ENCODE measurements around the gene EFHD1. TPM values are rescaled to one million over a fixed set of nuclear protein-coding genes. Genes with fewer than 3 reads are reported as not detected.

Gene EFHD1
- total RNA-seq, 1 donor = 3.6 TPM

DNA sequence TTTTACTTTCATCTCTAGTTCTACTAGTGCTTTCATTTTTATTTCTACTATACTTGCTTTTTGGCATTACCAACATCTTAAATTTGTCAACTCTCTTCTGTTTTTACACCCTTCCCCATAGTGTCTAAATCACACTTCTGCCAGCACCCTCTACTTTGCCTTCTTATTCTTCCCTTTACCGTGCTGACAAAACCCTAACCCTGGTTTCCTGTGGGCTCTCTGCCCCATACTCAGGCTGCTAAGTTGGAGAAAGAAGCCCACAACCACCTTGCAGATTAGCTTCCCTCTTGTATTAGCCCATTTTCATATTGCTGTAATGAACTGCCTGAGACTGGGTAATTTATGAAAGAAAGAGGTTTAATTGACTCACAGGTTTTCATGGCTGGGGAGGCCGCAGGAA, 88.5 kb downstream of the EFHD1 start:
- no peaks in the 10 kb centered on the region for H3K9me3 ChIP-seq (ENCODE audit: low read depth, low read length)
- H3K4me3 ChIP-seq (ENCODE audit: insufficient read depth, low read length) = no peak overlapping the region
- H4K20me1 ChIP-seq (ENCODE audit: insufficient read depth, low read length) = peaks cover 27% of the 10 kb centered on the region
- no peak overlapping the region for H3K4me2 ChIP-seq (ENCODE audit: insufficient read depth, low read length)
- H3K36me3 ChIP-seq (ENCODE audit: insufficient read depth, low read length) = peaks cover 21% of the 10 kb centered on the region
- no peak for DNase-seq (ENCODE audit: insufficient read length, low spot score, missing footprints)
- TF ChIP-seq CTCF (IDR thresholded peaks at IDR 0.05; ENCODE audit: extremely low read depth, low read depth, low read length) = no peak
- no peaks in the 10 kb centered on the region for H3K4me1 ChIP-seq (ENCODE audit: insufficient read depth, low read length)
- no peaks in the 10 kb centered on the region for H3K27me3 ChIP-seq (ENCODE audit: insufficient read depth, low read length)
- H2AFZ ChIP-seq (ENCODE audit: low read length) = no peak overlapping the region
- H3K79me2 ChIP-seq (ENCODE audit: insufficient read depth, low read length) = peaks cover 93% of the 10 kb centered on the region
- no peak overlapping the region for H3K27ac ChIP-seq (ENCODE audit: low read depth, low read length)

- no peak for DNase-seq (ENCODE audit: insufficient read length, low spot score, missing footprints)
- Histone ChIP-seq H3K4me3 (ENCODE audit: insufficient read depth, low read length) (no peak overlapping the region), H3K9me3 (ENCODE audit: low read depth, low read length) (no peaks in the 10 kb centered on the region), H3K27me3 (ENCODE audit: insufficient read depth, low read length) (no peaks in the 10 kb centered on the region), H3K4me1 (ENCODE audit: insufficient read depth, low read length) (no peaks in the 10 kb centered on the region), H3K36me3 (ENCODE audit: insufficient read depth, low read length) (peaks cover 21% of the 10 kb centered on the region), H3K4me2 (ENCODE audit: insufficient read depth, low read length) (no peak overlapping the region), H4K20me1 (ENCODE audit: insufficient read depth, low read length) (peaks cover 27% of the 10 kb centered on the region), H3K79me2 (ENCODE audit: insufficient read depth, low read length) (peaks cover 93% of the 10 kb centered on the region), H2AFZ (ENCODE audit: low read length) (no peak overlapping the region), H3K27ac (ENCODE audit: low read depth, low read length) (no peak overlapping the region)
- no peak for TF ChIP-seq CTCF (IDR thresholded peaks at IDR 0.05; ENCODE audit: extremely low read depth, low read depth, low read length)
Measured at GRCh38 chr2:232723027-232723426, 89.6 kb downstream of the EFHD1 start.

GRCh38 chr2:232728785-232729184, 95.4 kb downstream of the EFHD1 start:
- Histone ChIP-seq H2AFZ (ENCODE audit: low read length) (no peak overlapping the region), H3K9me3 (ENCODE audit: low read depth, low read length) (no peaks in the 10 kb centered on the region), H3K36me3 (ENCODE audit: insufficient read depth, low read length) (peaks cover 27% of the 10 kb centered on the region), H3K4me1 (ENCODE audit: insufficient read depth, low read length) (no peaks in the 10 kb centered on the region), H3K79me2 (ENCODE audit: insufficient read depth, low read length) (peaks cover 87% of the 10 kb centered on the region), H3K27me3 (ENCODE audit: insufficient read depth, low read length) (no peaks in the 10 kb centered on the region), H4K20me1 (ENCODE audit: insufficient read depth, low read length) (peaks cover 31% of the 10 kb centered on the region), H3K4me3 (ENCODE audit: insufficient read depth, low read length) (no peak overlapping the region), H3K4me2 (ENCODE audit: insufficient read depth, low read length) (no peak overlapping the region), H3K27ac (ENCODE audit: low read depth, low read length) (no peak overlapping the region)
- DNase-seq (ENCODE audit: insufficient read length, low spot score, missing footprints) = no peak
- TF ChIP-seq CTCF (IDR thresholded peaks at IDR 0.05; ENCODE audit: extremely low read depth, low read depth, low read length) = no peak

- H3K79me2 ChIP-seq (ENCODE audit: insufficient read depth, low read length) = peaks cover 73% of the 10 kb centered on the region
Measured at GRCh38 chr2:232731470-232731869, 98.1 kb downstream of the EFHD1 start.

More at GRCh38 chr2:232731470-232731869, 98.1 kb downstream of the EFHD1 start:
- Histone ChIP-seq H3K4me3 (ENCODE audit: insufficient read depth, low read length) (no peak overlapping the region), H3K27me3 (ENCODE audit: insufficient read depth, low read length) (no peaks in the 10 kb centered on the region), H2AFZ (ENCODE audit: low read length) (no peak overlapping the region), H3K4me2 (ENCODE audit: insufficient read depth, low read length) (no peak overlapping the region), H3K4me1 (ENCODE audit: insufficient read depth, low read length) (no peaks in the 10 kb centered on the region), H3K27ac (ENCODE audit: low read depth, low read length) (no peak overlapping the region), H3K36me3 (ENCODE audit: insufficient read depth, low read length) (peaks cover 7% of the 10 kb centered on the region), H3K9me3 (ENCODE audit: low read depth, low read length) (no peaks in the 10 kb centered on the region), H4K20me1 (ENCODE audit: insufficient read depth, low read length) (peaks cover 23% of the 10 kb centered on the region)
- TF ChIP-seq CTCF (IDR thresholded peaks at IDR 0.05; ENCODE audit: extremely low read depth, low read depth, low read length) = no peak
- DNase-seq (ENCODE audit: insufficient read length, low spot score, missing footprints) = no peak

Small RNA genes lying within 50 kb of the gene (small RNA-seq; reads per million reads assigned to genes)
- gene RN7SL359P = not detected

Other genes with a start within 250 kb of the EFHD1 start
- gene ALPG, start 226.8 kb upstream of the EFHD1 start, total RNA-seq = not detected in 2 replicates
- gene ALPI, start 177.5 kb upstream of the EFHD1 start, total RNA-seq = not detected in 2 replicates
- not detected in 2 replicates for gene ECEL1, start 145.8 kb upstream of the EFHD1 start, total RNA-seq
- gene PRSS56, start 113.2 kb upstream of the EFHD1 start, total RNA-seq = not detected in 2 replicates
- not detected in 2 replicates for gene CHRND, start 107.4 kb upstream of the EFHD1 start, total RNA-seq
- gene CHRNG, start 93.9 kb upstream of the EFHD1 start, total RNA-seq = not detected in 2 replicates
- 5.8 and 6.8 TPM in 2 replicates for gene TIGD1, start 83.0 kb upstream of the EFHD1 start, total RNA-seq
- gene EIF4E2, start 82.9 kb upstream of the EFHD1 start, total RNA-seq = 70.6 and 83.7 TPM in 2 replicates
- gene GIGYF2, start 63.7 kb downstream of the EFHD1 start, total RNA-seq = 57.2 and 60.7 TPM in 2 replicates
- gene KCNJ13, start 143.0 kb downstream of the EFHD1 start, total RNA-seq = not detected in 2 replicates
- gene SNORC, start 236.7 kb downstream of the EFHD1 start, total RNA-seq = 0.72 and 0.88 TPM in 2 replicates

Data from osteoblast (primary cell).